Spleen (tissue), 10 donors: ENCODE measurements around the gene CCDC71L. TPM values are rescaled to one million over a fixed set of nuclear protein-coding genes. Genes with fewer than 3 reads are reported as not detected.

Experiments
- polyA plus RNA-seq, 3 donors: library from polyadenylated mRNA; stranded (reverse); fragments of 200-250 nt; gene quantifications; one replicate each; pipeline ENCODE4 v1.2.1, GENCODE V29; 2013
- total RNA-seq, 7 donors: library from RNA; depleted of rRNA in 3 of 7; stranded (reverse); fragments of >200 nt in 3 of 7; fragmentation: NEBNext Ultra II Directional in 4 of 7; extraction: Animal tissue kit (Norgen Biotek cat#: 25700) in 4 of 7; gene quantifications; one replicate each; pipeline versions ENCODE4 v1.1.0 to v1.2.1, GENCODE V29; 2016 to 2021
- donor health status: healthy with polysubstance abuse.
- donor health status: DM: no; HTN: no; CAD: no; lungs with moderate emphysema.
- donor health status: DM: no; HTN: no; CAD: no.
- donor health status: Bipolar disorder and iron deficiency.
- donor health status: healthy.
- donor health status: DM: no; HTN: no; CAD: no.
- donor health status: DM: yes; HTN: yes; CAD: no.

Gene CCDC71L
- total and polyA plus RNA-seq, 10 donors: 22.7 to 70.9 (median 36.4) TPM

Other genes with a start within 250 kb of the CCDC71L start
- 10 to 100 TPM; 31.8 to 54.8 (median 38.6) TPM for gene PIK3CG, start 204.1 kb upstream of the CCDC71L start, total RNA-seq
- gene PIK3CG, start 204.1 kb upstream of the CCDC71L start, polyA plus RNA-seq: 1 to 10 TPM; 1.3 to 2.7 (median 2.6) TPM